ENCODE measurements around the gene GJA3.

Gene GJA3

DNA sequence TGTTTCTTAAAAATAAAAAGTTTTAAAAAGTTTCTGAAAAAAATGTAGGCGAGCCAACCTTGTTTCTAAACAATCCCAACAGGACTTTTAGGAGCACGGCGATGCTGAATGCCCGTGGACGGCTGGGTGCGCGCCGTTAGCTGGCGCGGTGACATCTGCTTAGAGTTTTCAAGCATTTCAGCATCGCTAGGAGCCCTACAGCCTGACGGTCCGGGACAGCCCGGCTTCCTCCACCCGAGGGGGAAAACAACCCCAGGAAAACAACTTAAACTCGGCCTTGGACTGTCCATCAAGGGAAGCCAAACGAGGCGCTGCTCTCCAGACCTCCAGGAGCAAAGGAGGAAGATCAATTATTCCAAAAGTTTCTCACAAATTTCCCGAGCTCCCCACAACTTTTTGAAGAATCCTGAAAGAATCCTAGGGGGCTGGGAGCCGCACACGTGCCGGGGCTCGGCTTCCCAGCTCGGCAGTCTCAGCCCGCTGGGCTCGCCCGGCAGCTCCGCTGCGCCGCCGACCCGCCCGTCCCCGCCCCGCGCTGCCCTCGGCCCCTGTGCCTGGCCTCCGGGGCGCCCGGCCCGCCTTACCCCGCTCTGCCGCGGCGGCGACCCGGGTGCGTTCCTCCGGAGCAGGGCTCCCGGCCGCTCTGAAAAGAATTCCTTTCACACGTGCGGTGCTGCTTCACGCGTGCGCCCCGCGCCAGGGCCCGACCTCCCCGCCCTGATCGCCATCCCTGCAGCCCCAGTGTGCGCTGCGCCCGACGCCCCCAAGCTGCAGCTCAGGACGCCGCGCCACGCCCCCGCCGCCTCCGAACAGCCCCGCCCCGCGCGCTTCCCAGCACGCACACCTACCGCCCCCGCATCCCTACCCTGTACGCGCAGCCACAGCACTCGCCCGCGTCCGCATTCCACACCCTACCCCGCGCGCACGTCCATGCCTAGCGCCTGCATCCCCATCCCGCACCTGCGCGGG lies at the start of gene GJA3:
Gene GJA3, minus strand, starts transcription at position 747 of the 969 bp plus-strand sequence. CDS start 17,764 bp downstream, outside the sequence.
- peak; percentile 44 for DNase-seq

DNA sequence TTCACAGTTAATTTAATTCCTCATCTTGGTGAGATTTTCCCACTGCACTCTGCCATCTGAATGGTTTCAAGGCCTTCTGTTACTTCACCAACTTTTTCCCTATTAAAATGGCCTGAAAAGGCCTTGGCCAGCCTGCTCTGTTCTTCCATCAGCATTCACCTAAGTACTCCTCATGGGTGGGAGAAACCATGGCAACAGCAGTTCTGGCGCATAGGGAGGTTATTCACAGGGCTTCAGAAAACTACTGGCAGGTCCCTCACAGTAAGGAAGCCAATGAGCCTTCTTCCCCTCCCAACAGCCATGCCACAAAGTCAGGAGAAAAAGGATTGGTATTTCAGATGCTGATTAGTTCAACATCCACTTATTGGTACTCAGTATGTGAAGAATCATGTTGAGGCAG lies 49.1 kb upstream of the GJA3 start:
- no peak for DNase-seq

DNA sequence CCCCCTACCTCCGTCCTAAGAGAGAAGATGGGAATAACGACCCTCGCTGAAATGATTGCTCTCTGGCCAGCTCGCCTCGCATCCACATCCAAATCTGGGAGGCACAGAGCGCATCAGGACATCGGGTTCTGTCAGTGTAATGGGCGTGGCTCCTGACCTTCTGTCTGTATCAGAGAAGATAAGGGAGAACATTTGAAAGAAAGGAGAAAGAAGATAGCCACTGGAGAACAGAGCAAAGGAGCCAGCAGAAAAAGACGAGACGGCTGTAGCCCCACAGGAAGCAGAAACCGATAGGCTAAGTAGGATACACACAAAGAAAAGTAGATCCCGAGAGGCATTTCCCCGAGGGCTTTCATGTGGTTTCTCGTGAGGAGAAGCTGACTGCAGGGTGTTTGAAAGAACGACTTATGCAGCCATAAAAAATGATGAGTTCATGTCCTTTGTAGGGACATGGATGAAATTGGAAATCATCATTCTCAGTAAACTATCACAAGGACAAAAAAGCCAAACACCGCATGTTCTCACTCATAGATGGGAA lies 45.9 kb upstream of the GJA3 start:
- no peak for DNase-seq

DNA sequence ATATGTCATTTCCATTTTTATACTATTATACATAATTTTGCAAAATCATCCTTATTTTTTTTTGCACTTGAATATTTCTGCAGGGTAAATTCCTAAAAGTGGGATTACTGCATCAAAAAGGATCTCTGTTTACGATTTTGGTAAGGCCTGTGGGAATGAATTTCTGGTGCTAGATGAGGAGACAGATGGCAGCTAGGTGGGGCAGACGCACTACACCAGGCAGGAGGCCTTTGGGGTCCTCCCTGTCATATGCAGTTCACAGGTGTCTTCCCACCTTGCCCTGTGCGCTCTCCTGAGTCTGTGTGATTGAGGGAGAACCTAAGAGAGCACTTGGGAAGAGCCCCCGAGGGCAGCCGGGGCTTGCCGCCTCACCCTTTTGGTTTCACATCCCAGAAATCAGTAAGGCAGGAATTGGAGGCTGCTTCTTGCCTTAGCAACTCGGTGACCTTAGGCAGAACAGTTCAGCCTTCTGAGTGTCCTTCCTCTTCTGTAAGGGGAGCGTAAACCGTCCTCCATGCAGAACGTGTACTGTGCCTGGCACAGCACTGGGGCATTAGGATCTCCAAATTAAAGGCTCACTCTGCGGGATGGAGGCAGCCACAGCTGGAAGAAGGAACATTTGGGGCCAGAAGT lies 45.3 kb upstream of the GJA3 start:
- no peak for DNase-seq

DNA sequence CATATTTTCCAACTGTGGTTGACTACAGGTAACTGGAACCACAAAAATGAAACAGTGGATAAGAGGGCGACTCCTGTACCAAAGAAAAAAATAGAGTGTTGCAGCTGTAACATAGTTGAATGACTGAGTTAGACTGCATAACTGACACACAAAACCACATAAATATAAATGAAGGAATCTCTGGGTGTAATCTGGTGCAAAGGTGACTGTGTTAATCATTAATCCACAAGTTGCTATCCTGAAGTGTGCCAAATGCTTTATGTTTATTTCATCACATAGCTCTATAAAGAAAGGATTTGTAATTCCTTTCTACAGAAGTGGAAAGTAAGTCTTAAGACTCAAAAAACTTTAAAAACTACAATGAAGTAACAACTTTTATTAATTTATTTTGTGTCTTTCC lies 37.9 kb upstream of the GJA3 start:
- DNase-seq = no peak

DNA sequence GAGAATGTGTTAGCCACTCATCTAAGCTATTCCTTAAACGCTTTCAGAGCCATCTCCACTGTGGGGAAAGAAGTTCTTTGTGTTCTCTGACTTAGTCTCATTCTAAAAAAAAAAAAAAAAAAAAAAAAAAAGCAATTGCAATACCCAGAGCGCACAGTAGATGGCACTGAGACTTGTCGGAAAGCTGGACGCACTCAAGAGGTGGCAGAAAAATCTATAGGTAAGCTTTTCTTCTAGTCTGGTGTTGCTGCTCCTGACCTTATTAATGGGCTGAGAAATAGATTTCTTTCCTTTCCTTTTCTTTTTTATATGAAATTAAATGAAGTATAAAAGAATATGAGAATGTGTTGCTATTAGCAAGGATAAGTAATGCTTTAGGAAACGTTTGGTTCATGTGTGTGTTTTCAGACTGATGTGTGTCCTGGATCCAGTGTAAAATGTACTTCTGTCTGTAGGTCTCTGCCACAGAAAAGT lies 36.5 kb upstream of the GJA3 start:
- no peak for DNase-seq

DNA sequence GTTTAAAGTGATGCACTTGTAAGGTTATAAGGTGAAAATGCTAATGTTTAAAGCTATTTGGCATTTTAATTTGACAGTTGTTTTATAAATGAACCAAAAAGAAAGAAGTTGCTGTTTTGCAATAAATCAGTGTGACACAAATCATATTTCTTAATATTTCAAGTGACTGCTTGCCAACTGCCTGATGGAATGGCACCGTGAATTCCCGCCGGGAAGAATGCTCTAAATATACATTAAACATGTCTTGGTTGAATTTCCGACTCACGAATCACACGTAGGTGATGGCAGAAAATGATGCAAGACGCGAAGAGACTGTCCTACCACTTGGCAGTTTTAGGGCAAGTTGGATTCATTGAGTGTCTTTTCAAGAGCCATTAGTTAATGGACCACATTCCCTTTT lies 34.9 kb upstream of the GJA3 start:
- no peak for DNase-seq

DNA sequence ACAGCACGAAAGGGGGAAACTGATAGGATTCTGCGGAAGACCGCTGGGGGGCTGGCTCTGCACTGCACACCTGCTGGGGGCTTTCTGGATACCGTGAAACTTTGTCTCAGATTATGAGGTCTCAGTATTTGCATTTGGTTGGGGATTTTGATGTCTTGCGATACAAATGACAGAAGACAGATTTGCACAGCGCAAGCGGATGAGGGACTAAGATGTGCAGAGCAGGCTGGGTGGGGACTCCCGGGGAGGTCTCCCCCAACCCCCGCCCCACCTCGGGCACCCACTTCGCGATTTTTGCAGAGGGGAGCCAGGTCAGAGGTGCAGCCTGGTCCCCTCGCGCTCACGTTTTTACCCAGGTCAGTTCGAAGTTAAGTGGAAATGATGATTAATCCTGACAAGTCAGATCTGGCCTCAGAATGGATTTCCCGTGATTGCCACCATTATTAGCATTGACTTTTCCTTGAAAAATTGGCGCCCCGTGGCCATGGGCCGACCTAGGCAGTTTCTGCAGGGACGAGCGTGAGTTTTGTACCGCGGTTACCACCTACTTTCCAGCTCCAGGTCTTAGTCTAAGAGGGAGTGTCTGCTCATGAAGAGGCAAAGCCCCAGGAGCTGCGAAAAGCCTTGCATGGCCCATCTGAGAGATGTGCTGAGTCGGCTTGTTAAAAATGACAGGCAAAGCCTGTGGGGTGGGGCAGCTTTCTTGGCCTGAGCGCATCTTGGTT lies 33.2 kb upstream of the GJA3 start:
- DNase-seq = no peak

DNA sequence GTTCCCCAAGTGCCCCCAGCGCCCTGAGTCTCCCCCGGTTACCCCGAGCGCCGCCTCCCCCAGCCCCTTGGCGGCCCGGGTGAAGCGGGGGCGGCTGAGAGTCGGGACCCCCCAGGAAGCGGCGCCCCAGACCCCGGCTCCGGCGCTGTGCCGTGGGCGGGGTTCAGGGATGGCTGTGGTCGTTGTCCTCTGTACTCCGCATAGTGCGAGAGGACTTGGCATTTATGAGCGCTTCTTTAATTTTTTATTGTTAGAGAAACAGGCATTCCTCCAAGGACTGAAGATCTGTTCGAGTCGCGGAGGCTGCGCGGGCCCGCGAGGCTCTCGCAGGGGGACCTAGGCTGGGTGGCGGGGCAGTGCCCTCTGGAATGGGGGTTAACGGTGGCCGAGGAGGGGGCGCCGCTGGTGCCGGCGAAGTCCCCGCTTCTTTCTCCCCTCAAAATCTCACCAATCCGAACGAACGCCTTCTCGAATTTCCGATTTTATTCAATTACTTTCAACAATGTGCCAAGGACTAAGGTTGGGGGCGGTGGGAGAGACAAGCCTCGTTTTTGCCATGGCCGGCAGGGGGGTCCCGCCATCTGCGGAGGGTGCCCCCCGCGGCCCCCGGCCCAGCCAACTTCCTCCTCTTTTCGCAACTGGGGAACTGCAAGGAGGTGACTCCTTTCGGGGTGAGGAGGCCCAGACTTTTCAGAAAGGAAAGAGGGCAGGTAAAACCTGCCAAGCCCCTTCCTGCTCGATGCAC lies 32.5 kb upstream of the GJA3 start:
- no peak for DNase-seq

DNA sequence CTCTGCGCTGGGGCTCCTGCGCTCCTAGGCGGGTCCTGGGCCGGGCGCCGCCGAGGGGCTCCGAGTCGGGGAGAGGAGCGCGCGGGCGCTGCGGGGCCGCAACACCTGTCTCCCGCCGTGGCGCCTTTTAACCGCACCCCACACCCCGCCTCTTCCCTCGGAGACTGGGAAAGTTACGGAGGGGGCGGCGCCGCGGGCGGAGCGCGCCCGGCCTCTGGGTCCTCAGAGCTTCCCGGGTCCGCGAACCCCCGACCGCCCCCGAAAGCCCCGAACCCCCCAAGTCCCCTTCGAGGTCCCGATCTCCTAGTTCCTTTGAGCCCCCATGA lies 31.9 kb upstream of the GJA3 start, which contains the start of gene GJB2:
Gene GJB2, minus strand, starts transcription at position 103 of the 326 bp plus-strand sequence. CDS start 3,357 bp downstream, outside the sequence.
- DNase-seq = no peak

DNA sequence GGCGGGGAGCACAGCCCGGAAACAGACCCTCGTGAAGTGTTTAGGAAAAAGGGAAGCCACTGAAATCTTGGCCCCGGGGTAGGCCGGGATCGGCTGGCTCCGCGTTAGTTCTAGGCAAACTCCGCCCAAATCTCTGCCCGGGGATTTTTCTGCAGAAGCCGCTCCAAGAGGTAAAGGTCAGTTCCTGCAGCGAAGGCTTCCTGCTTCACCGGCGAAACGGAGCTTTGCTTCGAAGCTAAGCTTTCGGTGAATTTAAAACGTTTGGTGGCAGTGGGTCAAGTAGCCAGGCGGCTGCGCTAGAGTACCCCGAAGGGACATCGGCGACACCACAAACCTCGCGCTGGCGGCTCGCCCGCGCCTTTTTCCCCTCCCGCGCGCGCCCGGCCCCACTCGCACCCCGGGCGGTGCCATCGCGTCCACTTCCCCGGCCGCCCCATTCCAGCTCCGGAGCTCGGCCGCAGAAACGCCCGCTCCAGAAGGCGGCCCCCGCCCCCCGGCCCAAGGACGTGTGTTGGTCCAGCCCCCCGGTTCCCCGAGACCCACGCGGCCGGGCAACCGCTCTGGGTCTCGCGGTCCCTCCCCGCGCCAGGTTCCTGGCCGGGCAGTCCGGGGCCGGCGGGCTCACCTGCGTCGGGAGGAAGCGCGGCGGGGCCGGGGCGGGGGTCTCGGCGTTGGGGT lies 31.4 kb upstream of the GJA3 start:
- DNase-seq = no peak

DNA sequence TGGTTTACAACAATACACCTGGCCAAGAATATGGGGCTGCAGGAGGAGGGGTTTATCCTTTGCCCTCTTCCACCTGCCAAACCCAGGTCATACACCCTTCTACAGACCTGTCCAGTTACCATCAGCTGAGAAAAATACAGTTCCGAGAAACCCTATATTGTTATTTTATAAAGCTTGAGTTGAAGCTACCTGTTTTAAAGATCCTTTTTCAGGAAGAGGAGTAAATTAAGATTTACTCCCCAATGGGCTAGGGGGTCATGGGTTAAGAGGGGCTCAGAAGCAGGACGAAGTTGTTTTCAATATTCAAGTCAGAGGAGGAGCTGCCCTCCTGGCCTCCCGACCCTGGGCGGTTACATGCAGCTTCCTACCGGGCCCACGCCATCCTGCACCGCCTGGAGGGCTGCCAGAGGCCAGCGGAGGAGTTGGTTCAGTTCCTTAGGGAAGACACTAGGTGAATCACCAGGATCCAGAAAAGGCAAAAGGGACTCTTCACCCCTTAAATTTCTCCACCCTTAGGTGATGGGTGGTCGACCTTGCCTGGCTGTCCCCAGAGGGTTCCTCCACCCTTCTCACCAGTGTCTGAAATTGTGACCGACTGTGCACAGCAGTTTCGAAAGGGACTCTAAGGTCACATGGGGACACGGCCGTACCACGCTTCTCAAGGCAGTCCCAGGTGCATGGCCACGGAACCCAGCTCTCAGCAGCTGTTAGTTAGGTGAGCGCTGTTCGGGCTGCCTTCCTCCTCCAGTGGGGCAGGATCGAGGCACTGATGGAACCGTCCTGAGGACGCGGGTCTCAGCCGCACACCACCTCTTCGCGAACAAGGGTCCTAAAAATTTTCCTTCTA lies 30.7 kb upstream of the GJA3 start:
- DNase-seq = no peak

DNA sequence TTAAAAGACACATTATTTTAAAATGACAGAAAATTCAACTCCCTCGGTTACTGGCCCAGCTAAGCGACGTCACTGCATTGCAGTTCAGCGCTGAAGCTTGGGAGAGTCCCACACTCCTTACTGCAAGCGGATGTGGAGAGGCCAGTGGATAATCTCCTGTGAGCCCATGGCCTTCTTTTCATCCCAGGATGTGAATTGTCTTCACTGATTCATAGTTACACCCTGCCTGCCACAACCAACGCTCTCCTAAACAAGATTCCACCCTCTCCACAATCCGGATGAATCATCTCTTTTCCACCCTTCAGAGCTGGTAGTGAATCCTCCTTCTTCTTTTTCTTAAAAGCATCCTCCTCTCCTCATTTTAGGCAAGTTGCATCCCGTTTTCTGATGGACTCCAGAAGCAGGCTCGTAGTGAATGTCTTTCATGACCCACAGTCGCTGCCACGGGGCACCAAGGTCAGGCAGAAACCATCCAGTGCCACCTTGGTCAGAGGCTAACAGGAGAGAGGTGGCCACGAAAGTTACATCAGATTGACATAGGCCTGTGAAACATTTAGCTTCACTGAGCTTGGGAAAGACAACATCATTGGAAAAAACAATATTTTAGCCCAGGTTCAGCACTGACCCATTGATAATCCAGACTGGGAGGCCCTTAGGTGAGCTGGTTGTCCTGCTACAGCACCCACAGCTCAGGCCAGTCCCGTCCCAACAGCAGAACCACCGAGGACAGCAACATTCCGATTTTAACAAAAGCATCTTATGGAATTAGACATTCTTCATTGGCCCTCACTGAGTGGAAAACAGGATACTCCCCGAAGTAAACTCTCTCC lies 29.8 kb upstream of the GJA3 start:
- DNase-seq = no peak

DNA sequence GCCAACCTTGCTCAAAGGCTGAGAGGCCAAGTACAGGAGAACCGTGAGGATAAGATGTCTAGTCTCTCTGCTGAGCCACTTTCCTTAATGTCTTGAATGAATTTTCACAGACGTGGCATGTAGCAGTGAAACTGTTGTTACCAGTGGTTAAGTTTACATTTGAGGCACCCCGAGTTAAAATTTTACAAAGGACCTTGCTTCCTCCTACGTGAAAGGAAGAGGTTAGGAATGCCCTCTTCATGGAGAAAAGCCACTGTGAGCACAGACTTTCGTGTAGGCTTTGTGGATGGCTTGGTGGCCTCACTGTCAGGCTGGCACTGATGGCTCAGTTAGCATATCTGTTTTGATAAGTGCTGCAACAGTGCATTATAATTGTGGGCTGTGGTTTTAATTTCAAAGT lies 29.2 kb upstream of the GJA3 start:
- no peak for DNase-seq

DNA sequence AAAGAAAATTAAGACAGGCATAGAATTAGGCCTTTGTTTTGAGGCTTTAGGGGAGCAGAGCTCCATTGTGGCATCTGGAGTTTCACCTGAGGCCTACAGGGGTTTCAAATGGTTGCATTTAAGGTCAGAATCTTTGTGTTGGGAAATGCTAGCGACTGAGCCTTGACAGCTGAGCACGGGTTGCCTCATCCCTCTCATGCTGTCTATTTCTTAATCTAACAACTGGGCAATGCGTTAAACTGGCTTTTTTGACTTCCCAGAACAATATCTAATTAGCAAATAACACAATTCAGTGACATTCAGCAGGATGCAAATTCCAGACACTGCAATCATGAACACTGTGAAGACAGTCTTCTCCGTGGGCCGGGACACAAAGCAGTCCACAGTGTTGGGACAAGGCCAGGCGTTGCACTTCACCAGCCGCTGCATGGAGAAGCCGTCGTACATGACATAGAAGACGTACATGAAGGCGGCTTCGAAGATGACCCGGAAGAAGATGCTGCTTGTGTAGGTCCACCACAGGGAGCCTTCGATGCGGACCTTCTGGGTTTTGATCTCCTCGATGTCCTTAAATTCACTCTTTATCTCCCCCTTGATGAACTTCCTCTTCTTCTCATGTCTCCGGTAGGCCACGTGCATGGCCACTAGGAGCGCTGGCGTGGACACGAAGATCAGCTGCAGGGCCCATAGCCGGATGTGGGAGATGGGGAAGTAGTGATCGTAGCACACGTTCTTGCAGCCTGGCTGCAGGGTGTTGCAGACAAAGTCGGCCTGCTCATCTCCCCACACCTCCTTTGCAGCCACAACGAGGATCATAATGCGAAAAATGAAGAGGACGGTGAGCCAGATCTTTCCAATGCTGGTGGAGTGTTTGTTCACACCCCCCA lies 28.1 kb upstream of the GJA3 start:
- peak; percentile 46 for DNase-seq

DNA sequence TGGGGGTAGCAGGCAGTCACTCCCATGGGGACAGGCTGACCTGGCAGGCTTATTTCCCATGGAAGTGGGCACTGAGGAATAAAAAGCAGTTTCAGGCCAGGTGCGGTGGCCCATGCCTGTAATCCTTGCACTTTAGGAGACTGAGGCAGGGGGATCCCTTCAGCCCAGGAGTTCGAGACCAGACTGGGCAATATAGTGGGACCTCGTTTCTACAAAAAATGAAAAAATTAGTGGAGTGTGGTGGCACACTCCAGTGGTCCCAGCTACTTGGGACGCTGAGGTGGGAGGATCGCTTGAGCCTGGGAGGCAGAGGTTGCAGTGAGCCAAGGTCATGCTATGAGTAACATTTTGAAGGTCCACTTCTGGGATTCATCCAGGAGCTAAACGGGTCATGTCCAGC lies 25.9 kb upstream of the GJA3 start:
- no peak for DNase-seq

DNA sequence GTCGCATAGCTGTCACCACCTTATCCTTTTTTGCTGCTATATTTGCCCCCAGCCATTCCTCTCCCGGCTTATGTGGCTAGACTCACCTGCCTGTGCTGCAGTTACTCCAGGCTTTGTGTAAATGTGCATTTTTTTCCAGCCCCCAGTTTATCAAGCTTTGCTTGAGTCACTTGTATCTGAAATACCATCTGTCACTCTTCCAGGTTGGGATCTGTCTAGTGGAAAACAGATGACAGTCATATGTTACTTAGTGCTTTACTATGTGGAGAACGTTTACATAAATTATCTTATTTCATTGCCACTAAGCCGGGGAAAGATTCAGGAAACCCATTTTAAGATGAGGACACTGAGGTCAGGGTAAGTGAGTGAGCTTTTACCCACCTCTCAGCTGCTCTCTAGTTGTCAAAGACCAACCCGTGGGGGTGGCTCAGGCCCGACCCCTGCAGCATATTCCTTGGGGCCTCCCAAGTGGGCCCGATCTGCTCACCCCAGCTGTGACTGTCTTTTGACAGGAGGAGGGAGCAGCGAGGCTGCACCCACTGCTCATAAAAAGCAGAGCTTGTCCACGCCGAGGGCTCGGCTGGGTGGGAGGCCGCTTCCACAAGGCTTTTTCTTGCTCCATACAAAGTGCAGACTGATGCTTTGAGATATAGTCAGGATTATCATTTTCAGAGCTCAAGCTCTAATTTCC lies 24.7 kb upstream of the GJA3 start:
- DNase-seq = no peak

DNA sequence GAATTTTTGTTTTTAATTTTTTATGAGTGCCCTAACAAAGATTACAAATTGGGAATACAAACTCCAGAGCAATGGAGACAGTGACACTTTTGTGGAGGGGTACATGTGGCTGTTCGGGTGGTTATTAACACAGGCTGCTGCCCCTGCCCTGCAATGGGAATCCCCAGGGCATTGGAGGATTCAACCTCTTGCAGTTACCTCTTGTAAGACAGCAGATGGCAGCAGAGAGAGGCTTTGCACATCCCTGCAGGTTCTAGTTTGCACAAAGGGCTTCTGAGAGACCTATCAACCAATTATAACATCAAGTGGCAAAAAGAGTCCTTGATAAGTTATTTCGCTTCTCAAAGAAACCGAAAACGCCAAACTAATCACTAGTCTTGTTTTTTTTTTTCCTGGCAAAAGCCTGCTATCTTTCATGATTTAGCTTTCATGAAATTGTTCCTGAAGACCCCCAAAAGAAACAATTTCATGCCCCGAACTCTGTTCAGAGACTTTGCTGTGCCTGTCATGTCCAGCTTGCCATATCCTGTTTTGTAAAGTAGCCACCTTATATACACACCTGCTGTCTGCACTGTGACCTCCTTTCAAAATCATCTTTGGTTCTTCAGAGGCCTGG lies 21.5 kb upstream of the GJA3 start:
- DNase-seq = peak; percentile 63
